K562 (cell line): ENCODE data around the gene FOS. TPM values are rescaled to one million over a fixed set of nuclear protein-coding genes. Genes with fewer than 3 reads are reported as not detected.
A peak's percentile ranks its signal among the peaks of the same experiment; 100 is the strongest.

ENCODE experiments used
- CAMTA2 ChIP-seq: fragments of 250-450 bp; sonication (Bioruptor Pico); conservative IDR thresholded peaks from 2 replicates; pipeline ENCODE4 v1.5.1; 2022
- CBX2 ChIP-seq: fragments of 200-600 bp; sonication (generic); IDR thresholded peaks from one replicate; pipeline ENCODE4 v1.6.1; 2012; ENCODE audit warnings: mild to moderate bottlenecking, low read length, inconsistent platforms; ENCODE audit not compliant: insufficient read depth, poor library complexity, severe bottlenecking
- CREB1 ChIP-seq, 2 experiments: sonication (generic) in 1 of 2; formaldehyde crosslinking in 1 of 2; IDR thresholded peaks; 2 replicates each; pipeline versions ENCODE4 v1.6.1 to v1.8.0; 2012 to 2022; ENCODE audit warnings: inconsistent platforms in 1 of 2, mild to moderate bottlenecking in 1 of 2, missing genetic modification reagents in 1 of 2, moderate library complexity in 1 of 2
- DMBX1 ChIP-seq: fragments of 250-450 bp; sonication (Bioruptor Pico); IDR thresholded peaks from 2 replicates; pipeline ENCODE4 v1.8.0; 2022; ENCODE audit warnings: inconsistent platforms, mild to moderate bottlenecking, moderate library complexity, borderline replicate concordance
- ESRRB ChIP-seq: fragments of 250-450 bp; sonication (Bioruptor Pico); IDR thresholded peaks from 2 replicates; pipeline ENCODE4 v1.5.0; 2020; ENCODE audit warnings: mild to moderate bottlenecking, moderate library complexity, borderline replicate concordance
- FOXM1 ChIP-seq, 2 experiments: fragments of 450-650 bp in 1 of 2; sonication (generic) in 1 of 2; formaldehyde crosslinking in 1 of 2; IDR thresholded peaks; 2 replicates each; pipeline versions ENCODE4 v1.6.1 to v1.9.0; 2017 to 2022; ENCODE audit warnings: low read depth in 2 of 2, mild to moderate bottlenecking in 2 of 2, missing genetic modification reagents in 1 of 2, moderate library complexity in 1 of 2
- GABPB2 ChIP-seq: fragments of 250-450 bp; sonication (Bioruptor Pico); conservative IDR thresholded peaks from 2 replicates; pipeline ENCODE4 v1.5.1; 2021; ENCODE audit warnings: mild to moderate bottlenecking
- HDAC1 ChIP-seq, 2 experiments: fragments of 450-650 bp; IDR thresholded peaks; 2 replicates each; pipeline ENCODE4 v1.6.1; 2016 to 2017; ENCODE audit warnings: inconsistent platforms in 1 of 2, mild to moderate bottlenecking in 1 of 2, moderate library complexity in 1 of 2
- HMG20B ChIP-seq: fragments of 250-450 bp; sonication (Bioruptor Pico); IDR thresholded peaks from 2 replicates; pipeline ENCODE4 v1.5.0; 2021; ENCODE audit warnings: mild to moderate bottlenecking
- HOXB6 ChIP-seq: fragments of 250-450 bp; sonication (Bioruptor Pico); IDR thresholded peaks from 2 replicates; pipeline ENCODE4 v1.5.1; 2022; ENCODE audit warnings: mild to moderate bottlenecking, borderline replicate concordance
- KLF10 ChIP-seq: fragments of 250-450 bp; sonication (Bioruptor Pico); IDR thresholded peaks from 2 replicates; pipeline ENCODE4 v1.6.1; 2021; ENCODE audit warnings: matching md5 sums
- MCM5 ChIP-seq: fragments of 450-650 bp; IDR thresholded peaks from 2 replicates; pipeline ENCODE4 v1.6.1; 2016; ENCODE audit warnings: low read depth
- NR4A1 ChIP-seq, 2 experiments: fragments of 250-450 bp in 1 of 2; fragments of 450-650 bp in 1 of 2; sonication (Bioruptor Pico) in 1 of 2; IDR thresholded peaks; 2 replicates each; pipeline versions ENCODE4 v1.4.0 to v1.6.1; 2016 to 2020; ENCODE audit warnings: mild to moderate bottlenecking in 2 of 2, missing compliant biosample characterization in 1 of 2, missing genetic modification characterization in 1 of 2, moderate library complexity in 1 of 2
- RCOR1 ChIP-seq, 2 experiments: IDR thresholded peaks; 2 replicates each; pipeline ENCODE4 v1.6.1; 2012; ENCODE audit warnings: low read depth in 2 of 2, low read length in 2 of 2, borderline replicate concordance in 1 of 2, improper control_type of control experiment in 1 of 2
- SIN3A ChIP-seq, 2 experiments: fragments of 150-350 bp in 1 of 2; IDR thresholded peaks; 2 replicates each; pipeline ENCODE4 v1.6.1; 2011 to 2016; ENCODE audit warnings: borderline replicate concordance in 2 of 2, low read depth in 2 of 2, low read length in 2 of 2, mild to moderate bottlenecking in 2 of 2, moderate library complexity in 2 of 2; ENCODE audit not compliant: control insufficient read depth in 1 of 2
- SMARCC2 ChIP-seq: fragments of 450-650 bp; IDR thresholded peaks from 2 replicates; pipeline ENCODE4 v1.6.1; 2017; ENCODE audit warnings: antibody characterized with exemption, moderate library complexity, mild to moderate bottlenecking, low read depth
- THRAP3 ChIP-seq: fragments of 450-650 bp; IDR thresholded peaks from 2 replicates; pipeline ENCODE4 v1.6.1; 2016; ENCODE audit warnings: mild to moderate bottlenecking, inconsistent platforms, borderline replicate concordance
- XRCC5 ChIP-seq: fragments of 200-400 bp; formaldehyde crosslinking; IDR thresholded peaks from 2 replicates; pipeline ENCODE4 v1.6.1; 2017; ENCODE audit warnings: low read depth, mild to moderate bottlenecking, low read length
- ZNF134 ChIP-seq: fragments of 250-450 bp; sonication (Bioruptor Pico); conservative IDR thresholded peaks from 2 replicates; pipeline ENCODE4 v1.4.0; 2020
- ZNF384 ChIP-seq: IDR thresholded peaks from 2 replicates; pipeline ENCODE4 v1.6.1; 2012; ENCODE audit warnings: low read depth, low read length, improper control_type of control experiment
- ZNF830 ChIP-seq: fragments of 250-450 bp; sonication (Bioruptor Pico); IDR thresholded peaks from 2 replicates; pipeline ENCODE4 v1.5.0; 2021; ENCODE audit warnings: mild to moderate bottlenecking
- polyA plus RNA-seq, 8 experiments: library from polyadenylated mRNA; depleted of rRNA in 4 of 8; stranded (reverse) in 5 of 8; unstranded in 3 of 8; fragments of >200 nt; fragmentation: Nextera tagmentation in 2 of 8; fragmentation: Illumina TruSeq in 1 of 8; extraction: Ambion mirVana in 2 of 8; extraction: Trizol in 1 of 8; gene quantifications; 2 replicates each; pipeline versions ENCODE4 v1.2.1 to v1.2.3, GENCODE V29; 2011 to 2014; ENCODE audit warnings: inconsistent platforms in 1 of 8, missing spikeins in 1 of 8
- total RNA-seq, 7 experiments: library from RNA; depleted of rRNA in 6 of 7; stranded (reverse); fragments of >200 nt in 6 of 7; fragmentation: Illumina TruSeq in 2 of 7; extraction: Trizol in 2 of 7; gene quantifications; 2 replicates each; pipeline versions ENCODE4 v1.2.1 to v1.2.3, GENCODE V29; 2011 to 2021; ENCODE audit warnings: low replicate concordance in 1 of 7
- TF ChIP-seq, protein P1 (sequence below), 2 experiments: fragments of 450-650 bp in 1 of 2; sonication (generic) in 1 of 2; formaldehyde crosslinking in 1 of 2; IDR thresholded peaks in 1 of 2; conservative IDR thresholded peaks in 1 of 2; 2 replicates each; pipeline versions ENCODE4 v1.6.1 to v1.8.1; 2016 to 2023; ENCODE audit warnings: mild to moderate bottlenecking in 2 of 2, moderate library complexity in 2 of 2, inconsistent platforms in 1 of 2, missing genetic modification reagents in 1 of 2
- TF ChIP-seq, protein P2 (sequence below), 2 experiments: fragments of 450-650 bp; IDR thresholded peaks; 2 replicates each; pipeline ENCODE4 v1.6.1; 2018; ENCODE audit warnings: mild to moderate bottlenecking in 2 of 2, low read depth in 1 of 2; ENCODE audit not compliant: partially characterized antibody in 2 of 2

Gene FOS
- total and polyA plus RNA-seq, 9 of the 15 experiments (the other 6 are each of a cell fraction or from before 2014, with no cell fraction given): 0.54 to 13.8 (median 8.9) TPM

DNA sequence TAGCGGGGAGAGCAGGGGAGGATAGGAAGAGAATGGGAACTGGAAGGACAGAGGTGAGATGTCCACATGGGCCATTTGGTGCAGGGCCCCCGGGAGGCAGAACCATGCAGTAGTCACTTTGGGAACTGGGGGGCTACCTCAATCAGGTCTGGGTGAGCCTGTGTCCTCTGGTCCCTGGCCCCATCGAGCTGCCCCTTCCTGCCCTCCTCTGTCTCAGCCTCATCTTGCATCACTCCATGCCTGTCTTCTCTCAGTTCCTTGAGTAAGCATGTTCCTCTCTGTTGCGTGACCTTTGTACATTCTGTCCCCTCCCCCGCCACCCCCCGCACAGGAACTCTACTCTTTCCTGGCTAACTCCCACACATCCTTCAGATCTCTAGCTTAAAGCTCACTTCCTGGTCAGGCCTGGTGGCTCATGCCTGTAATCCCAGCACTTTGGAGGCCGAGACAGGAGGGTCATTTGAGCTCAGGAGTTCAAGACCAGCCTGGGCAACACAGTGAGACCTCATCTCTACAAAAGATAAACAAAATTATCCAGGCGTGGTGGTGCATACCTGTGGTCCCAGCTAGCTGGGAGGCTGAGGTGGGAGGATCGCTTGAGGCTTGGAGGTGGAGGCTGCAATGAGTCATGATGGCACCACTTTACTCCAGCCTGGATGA is 23.2 kb downstream of the FOS start (continued):
- TF ChIP-seq CBX2: no peak
- TF ChIP-seq GABPB2 (CRISPR knock-in tag): no peak
- no peak for TF ChIP-seq ZNF830 (CRISPR knock-in tag)
- TF ChIP-seq CREB1 (IDR thresholded peaks at IDR 0.05): no peak
- TF ChIP-seq CREB1 (CRISPR knock-in tag; IDR thresholded peaks at IDR 0.05): no peak
- no peak for TF ChIP-seq XRCC5
- TF ChIP-seq SIN3A (IDR thresholded peaks at IDR 0.05; ENCODE audit: borderline replicate concordance in 2 of 2, control insufficient read depth in 1 of 2, low read depth in 2 of 2, low read length in 2 of 2): no peak
- TF ChIP-seq SMARCC2: no peak
- no peak for TF ChIP-seq DMBX1 (CRISPR knock-in tag)
- no peak for TF ChIP-seq THRAP3
- peak in 1 of 2 experiments; percentile 58; a peak in 1 of 4 replicates for TF ChIP-seq HDAC1 (IDR thresholded peaks at IDR 0.05)
- TF ChIP-seq HOXB6 (CRISPR knock-in tag): no peak
- TF ChIP-seq ZNF384: no peak
- no peak for TF ChIP-seq NR4A1 (CRISPR knock-in tag; IDR thresholded peaks at IDR 0.05)
- TF ChIP-seq NR4A1 (tag; IDR thresholded peaks at IDR 0.05): no peak
- no peak for TF ChIP-seq CAMTA2 (CRISPR knock-in tag)
- no peak for TF ChIP-seq ESRRB
- TF ChIP-seq RCOR1 (IDR thresholded peaks at IDR 0.05; ENCODE audit: borderline replicate concordance in 1 of 2, low read depth in 2 of 2, low read length in 2 of 2): peak in 1 of 2 experiments; percentile 55; a peak in 1 of 4 replicates
- no peak for TF ChIP-seq MCM5
- TF ChIP-seq, protein P1, sequence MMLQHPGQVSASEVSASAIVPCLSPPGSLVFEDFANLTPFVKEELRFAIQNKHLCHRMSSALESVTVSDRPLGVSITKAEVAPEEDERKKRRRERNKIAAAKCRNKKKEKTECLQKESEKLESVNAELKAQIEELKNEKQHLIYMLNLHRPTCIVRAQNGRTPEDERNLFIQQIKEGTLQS (IDR thresholded peaks at IDR 0.05): peak; percentile 82
- TF ChIP-seq, protein P1 (CRISPR knock-in tag; conservative IDR thresholded peaks at IDR 0.05): no peak
- no peak for TF ChIP-seq KLF10 (CRISPR knock-in tag)
- TF ChIP-seq, protein P2, sequence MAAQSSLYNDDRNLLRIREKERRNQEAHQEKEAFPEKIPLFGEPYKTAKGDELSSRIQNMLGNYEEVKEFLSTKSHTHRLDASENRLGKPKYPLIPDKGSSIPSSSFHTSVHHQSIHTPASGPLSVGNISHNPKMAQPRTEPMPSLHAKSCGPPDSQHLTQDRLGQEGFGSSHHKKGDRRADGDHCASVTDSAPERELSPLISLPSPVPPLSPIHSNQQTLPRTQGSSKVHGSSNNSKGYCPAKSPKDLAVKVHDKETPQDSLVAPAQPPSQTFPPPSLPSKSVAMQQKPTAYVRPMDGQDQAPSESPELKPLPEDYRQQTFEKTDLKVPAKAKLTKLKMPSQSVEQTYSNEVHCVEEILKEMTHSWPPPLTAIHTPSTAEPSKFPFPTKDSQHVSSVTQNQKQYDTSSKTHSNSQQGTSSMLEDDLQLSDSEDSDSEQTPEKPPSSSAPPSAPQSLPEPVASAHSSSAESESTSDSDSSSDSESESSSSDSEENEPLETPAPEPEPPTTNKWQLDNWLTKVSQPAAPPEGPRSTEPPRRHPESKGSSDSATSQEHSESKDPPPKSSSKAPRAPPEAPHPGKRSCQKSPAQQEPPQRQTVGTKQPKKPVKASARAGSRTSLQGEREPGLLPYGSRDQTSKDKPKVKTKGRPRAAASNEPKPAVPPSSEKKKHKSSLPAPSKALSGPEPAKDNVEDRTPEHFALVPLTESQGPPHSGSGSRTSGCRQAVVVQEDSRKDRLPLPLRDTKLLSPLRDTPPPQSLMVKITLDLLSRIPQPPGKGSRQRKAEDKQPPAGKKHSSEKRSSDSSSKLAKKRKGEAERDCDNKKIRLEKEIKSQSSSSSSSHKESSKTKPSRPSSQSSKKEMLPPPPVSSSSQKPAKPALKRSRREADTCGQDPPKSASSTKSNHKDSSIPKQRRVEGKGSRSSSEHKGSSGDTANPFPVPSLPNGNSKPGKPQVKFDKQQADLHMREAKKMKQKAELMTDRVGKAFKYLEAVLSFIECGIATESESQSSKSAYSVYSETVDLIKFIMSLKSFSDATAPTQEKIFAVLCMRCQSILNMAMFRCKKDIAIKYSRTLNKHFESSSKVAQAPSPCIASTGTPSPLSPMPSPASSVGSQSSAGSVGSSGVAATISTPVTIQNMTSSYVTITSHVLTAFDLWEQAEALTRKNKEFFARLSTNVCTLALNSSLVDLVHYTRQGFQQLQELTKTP (IDR thresholded peaks at IDR 0.05; ENCODE audit: low read depth in 1 of 2, partially characterized antibody in 2 of 2): peak in 1 of 2 experiments; percentile 33
- TF ChIP-seq FOXM1 (IDR thresholded peaks at IDR 0.05; ENCODE audit: low read depth): no peak
- TF ChIP-seq FOXM1 (CRISPR knock-in tag; IDR thresholded peaks at IDR 0.05; ENCODE audit: low read depth): no peak
- no peak for TF ChIP-seq HMG20B (CRISPR knock-in tag)
- no peak for TF ChIP-seq ZNF134 (CRISPR knock-in tag)
